HG03039 (cell line): ENCODE results near the gene MFSD11.
"Not testable (repeated sequence)": the region's sequence is repeated elsewhere in the genome, so short reads cannot be mapped to it uniquely, and the experiment has no call there.

ENCODE experiments used
- ATAC-seq: cut with Tn5 transposase; IDR thresholded peaks from one replicate; pipeline ENCODE4 v1.9.1; 2021; ENCODE audit warnings: mild to moderate bottlenecking, moderate library complexity; ENCODE audit not compliant: unreplicated experiment

Gene MFSD11

DNA sequence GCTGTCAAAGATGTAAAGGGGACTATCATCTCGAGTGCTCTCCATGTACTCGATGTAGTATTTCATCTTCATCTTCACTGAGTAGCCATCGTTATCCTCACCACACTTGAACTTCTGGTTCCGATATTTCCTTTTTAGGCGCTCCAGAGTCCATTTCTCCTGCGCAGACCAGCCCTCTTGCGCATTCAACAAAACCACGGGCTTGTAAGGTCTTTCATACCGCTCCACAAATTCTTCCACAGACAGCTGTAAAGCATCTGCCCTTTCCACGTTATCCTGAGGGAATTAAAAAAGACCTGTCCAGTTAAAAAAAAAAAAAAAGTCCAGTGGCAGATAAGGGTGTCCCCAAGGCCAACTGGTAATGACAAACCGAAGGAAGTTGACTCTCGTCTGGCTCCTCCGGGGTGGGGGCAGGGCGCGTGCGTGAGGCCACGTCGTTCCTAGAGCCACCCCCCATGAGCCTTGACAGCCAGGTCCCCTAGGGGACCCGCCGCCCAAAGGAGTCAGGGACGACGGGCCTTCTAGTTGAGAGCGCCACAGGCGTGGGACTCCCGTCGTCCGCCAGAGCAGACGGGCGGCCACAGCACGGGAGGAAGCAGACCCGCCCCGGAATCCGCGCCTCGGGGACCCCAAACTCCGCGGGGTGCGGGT lies 12.2 kb upstream of the MFSD11 start:
- peak; percentile 7 for ATAC-seq

DNA sequence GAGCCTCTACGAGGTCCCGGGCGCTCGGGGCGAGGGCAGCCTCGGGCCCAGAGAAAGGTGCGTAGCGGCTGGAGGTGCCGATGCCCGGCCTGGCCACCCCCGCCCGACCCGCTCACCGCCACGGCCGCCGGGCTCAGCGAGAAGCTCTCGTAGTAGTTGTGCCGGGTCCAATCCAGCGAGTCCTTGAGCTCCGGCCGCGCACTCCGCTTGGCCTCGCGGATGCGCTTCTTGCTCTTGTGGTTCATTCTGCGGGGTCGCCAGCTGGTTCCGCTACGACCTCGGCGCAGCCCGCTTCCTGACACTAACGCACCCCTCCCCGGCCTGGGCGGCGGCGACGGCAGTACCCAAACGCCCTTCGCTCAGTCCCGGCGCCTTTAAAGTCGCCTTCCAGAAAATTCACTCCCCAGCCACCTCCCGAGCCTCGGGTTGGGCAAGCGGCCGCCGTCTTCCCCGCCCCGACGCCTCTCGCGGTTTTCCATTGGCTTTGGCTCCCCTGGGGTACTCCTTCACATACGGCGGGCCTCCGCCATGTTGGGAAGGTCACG lies 11.6 kb upstream of the MFSD11 start, which contains the start of gene JMJD6:
TSS of gene JMJD6 (minus strand) at position 376 of the 545 bp plus-strand sequence. CDS start at position 245, 131 bp downstream.
- ATAC-seq = peak; percentile 66

GRCh38 chr17:76726776-76727718 lies 10.9 kb upstream of the MFSD11 start, which contains the start of gene METTL23:
Gene METTL23, plus strand, starts transcription at chr17:76726839. Its CDS starts 2,872 bp downstream, at chr17:76729711.
- peak; percentile 39 for ATAC-seq

DNA sequence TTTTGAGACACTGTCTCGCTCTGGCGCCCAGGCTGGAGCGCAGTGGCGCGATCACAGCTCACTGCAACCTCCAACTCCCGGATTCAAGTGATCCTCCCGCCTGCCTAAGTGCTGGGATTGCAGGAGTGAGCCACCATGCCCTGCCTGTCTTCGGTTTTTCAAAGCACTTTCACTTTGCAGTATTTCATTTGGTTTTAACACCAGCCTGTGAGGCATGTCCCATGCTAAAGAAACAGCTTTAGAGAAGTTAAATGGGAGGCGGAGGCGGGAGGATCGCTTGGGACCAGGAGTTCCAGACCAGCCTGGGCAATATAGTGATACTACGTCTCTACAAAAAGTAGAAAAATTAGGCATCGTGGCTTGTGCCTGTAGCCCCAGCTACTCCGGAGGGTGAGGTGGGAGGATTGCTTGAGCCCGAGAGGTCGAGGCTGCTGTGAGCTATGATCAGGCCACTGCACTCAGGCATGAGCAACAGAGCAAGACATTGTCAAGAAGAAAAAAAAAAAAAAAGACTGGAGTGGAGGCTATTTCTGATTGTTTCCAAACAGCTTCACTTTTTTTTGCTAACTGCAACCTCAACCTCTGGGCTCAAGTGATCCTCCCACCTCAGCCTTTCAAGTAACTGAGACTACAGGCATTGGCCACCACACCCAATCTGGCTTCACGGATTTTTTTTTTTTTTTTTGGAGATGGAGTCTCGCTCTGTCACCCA lies 10.0 kb upstream of the MFSD11 start:
- no peak for ATAC-seq

DNA sequence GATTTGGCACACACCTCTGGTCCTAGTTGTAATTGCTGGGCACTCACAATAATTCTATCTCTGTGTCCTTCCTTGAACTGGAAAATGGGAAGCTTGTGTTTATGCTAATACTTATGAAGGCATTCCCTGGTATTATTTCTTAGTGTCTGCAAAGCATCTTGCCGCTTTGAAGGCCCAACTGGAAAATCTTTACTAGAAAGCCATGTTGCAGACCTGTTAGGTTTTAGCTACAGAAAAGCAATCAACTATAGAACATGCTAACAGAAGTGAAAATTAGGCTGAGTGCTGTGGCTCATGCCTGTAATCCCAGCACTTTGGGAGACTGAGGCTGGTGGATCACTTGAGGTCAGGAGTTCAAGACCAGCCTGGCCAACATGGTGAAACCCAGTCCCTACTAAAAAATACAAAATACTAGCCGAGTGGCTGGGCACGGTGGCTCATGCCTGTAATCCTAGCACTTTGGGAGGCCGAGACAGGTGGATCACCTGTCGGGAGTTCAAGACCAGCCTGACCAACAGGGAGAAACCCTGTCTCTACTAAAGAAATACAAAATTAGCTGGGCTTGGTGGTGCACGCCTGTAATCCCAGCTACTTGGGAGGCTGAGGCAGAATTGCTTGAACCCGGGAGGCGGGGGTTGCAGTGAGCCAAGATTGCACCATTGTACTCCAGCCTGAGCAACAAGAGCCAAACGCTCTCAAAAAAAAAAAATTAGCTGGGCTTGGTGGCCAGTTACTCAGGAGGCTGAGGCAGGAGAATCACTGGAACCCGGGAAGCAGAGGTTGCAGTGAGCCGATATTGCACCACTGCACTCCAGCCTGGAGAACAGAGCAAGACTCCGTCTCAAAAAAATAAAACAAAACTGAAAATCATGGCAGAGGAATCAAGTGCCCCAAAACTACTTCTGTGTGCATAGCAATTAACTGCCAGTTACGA lies 5.9 kb upstream of the MFSD11 start:
- not testable (repeated sequence) for ATAC-seq

DNA sequence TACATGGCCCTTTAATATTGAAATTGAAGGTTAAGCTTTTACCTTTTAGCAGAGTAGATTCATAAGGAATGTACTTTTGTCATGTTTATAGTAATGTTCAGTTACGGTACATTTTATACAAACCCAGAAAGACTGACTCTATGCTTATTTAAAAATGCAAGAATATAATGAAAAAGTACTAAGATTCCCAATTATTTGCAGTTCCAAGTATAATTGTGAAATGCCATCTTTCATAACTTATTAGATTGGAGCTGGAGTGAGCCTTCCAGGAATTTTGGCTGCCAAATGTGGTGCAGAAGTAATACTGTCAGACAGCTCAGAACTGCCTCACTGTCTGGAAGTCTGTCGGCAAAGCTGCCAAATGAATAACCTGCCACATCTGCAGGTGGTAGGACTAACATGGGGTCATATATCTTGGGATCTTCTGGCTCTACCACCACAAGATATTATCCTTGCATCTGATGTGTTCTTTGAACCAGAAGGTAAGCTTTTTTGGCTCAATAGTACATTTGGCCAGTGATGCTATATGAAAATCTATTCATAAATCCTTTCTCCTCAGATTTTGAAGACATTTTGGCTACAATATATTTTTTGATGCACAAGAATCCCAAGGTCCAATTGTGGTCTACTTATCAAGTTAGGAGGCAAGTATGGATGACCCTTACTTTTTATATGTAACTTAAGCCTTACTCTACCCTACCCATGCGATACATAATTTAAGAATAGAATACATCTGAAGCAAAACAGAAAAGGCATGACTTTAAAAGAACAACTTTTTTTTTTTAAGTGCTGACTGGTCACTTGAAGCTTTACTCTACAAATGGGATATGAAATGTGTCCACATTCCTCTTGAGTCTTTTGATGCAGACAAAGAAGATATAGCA lies 4.9 kb upstream of the MFSD11 start:
- no peak for ATAC-seq

GRCh38 chr17:76733618-76733957 lies 4.3 kb upstream of the MFSD11 start:
- ATAC-seq = no peak

- no peak for ATAC-seq
These were observed 3.7 kb upstream of the MFSD11 start for GRCh38 chr17:76734080-76734840.

DNA sequence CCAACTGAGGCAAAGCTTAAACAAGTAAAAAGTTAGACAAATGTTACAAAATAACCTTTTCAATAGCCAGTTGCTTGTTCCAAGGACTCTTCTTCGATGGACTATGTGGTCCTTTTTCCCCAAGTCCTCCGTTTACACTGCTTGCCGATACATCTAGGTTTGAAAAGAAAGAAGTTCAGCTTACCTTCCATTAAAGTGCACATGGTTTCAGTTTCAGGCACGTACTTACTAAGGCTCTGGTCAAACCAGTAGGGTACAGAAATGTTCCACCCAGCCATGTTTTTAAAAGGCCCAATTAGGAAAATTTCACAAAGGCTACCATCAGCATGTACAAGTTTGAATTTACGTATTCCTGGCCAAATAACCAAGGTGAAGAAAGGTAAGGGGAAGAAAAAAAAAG lies 2.9 kb upstream of the MFSD11 start:
- no peak for ATAC-seq

- ATAC-seq = no peak
These were observed 2.2 kb upstream of the MFSD11 start for GRCh38 chr17:76735586-76736348.

DNA sequence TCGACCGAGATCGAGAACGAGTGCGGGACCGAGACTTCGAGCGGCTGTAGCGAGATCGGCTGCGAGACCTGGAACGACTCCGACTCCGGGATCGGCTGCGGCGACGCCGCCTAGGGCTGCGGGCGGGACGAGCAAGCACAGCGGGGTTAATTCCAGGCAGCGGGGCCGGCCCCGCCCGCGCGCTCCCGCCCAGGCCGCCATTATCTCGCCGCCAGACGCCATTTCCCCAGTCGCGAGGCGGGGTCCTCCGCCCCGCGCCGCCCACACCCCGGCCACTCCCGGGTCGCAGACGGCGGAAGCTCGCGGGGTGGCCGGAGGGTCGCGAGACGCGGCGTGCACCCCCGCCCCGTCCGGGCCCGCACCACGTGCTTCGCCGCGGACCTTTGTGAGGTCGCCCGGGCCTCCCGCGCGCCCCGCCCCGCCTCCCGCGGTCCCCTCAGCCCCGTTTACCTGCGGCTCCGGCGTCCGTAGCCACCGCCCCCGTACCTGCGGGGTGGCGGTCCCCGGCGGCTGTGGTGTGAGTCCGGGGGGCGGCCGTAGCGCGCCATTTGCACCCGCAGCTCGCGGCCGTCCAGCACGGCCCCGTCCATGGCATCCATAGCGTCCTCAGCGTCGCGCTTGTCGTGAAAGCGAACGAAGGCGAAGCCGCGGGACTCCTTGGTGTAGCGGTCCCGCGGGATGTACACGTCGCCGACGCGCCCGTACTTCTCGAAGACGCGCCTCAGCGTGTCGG lies 1.4 kb upstream of the MFSD11 start:
- ATAC-seq = peak; percentile 17

DNA sequence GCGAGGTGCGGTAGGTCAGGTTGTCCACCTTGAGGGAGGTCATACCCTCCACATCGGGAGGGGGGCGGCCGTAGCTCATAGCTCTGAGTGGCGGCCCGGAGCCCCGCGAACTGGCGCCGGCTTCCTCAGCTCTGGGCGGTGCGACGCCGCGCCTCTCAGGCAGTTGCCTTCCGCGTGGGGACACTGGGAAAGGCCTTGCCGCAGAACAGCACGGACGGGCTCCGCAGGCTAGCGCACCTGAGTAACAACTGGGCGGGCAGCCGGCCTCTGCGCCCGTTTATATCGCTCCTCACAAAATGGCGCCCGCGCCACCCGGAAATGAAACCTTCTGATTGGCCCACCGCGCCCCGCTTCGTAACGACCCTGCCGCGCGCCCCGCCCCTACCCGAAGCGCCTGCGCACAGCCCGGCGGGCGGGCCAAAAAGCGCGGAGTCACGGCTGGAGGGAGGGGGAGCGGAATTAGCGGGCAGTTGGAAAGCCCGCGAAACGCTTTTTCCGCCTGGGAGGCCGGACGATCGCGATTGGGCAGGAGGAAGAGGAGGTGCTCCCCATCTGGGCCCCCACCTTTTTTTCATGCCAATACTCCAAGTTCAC lies 740 bp upstream of the MFSD11 start, which contains the start of gene SRSF2:
TSS of gene SRSF2 (minus strand) at position 250 of the 594 bp plus-strand sequence. CDS start at position 79, 171 bp downstream.
- ATAC-seq = peak; percentile 65

DNA sequence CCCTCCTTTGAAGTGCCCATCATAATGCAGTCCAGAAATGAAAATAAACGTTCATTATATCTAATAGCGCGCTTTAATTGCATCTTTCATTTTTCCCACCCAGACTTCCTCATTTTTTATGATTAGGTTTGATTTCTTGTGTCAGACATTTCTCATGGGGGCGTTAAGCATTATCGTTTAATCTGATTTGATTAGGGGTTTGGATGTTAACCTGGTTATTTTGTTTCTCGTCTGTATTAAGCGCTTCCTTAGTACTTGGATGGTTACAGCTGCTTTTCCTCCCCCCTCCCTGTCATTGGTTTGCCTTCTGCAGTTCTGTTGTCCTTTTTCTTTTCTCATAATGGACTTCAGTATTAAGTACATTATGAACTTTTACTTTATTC lies 540 bp downstream of the MFSD11 start:
- no peak for ATAC-seq

- not testable (repeated sequence) for ATAC-seq
These were observed 1.7 kb downstream of the MFSD11 start for GRCh38 chr17:76739568-76740115.

GRCh38 chr17:76740329-76741118 lies 2.6 kb downstream of the MFSD11 start:
- no peak for ATAC-seq
